ENCODE measurements around the gene NBEA. TPM values are rescaled to one million over a fixed set of nuclear protein-coding genes. Genes with fewer than 3 reads are reported as not detected.

NBEA gene
- total RNA-seq, 5 donors from 2014 or later (not counting 1 experiment from before 2014, with no cell fraction given) = 1.3 to 8.7 (median 3.7) TPM

GRCh38 chr13:35349052-35349451, 407.0 kb downstream of the NBEA start:
- Mint-ChIP-seq H3K9me3 (no peaks in the 10 kb centered on the region), H3K27me3 (no peaks in the 10 kb centered on the region), H3K36me3 (no peaks in the 10 kb centered on the region), H3K4me3 (no peak overlapping the region), H3K4me1 (no peaks in the 10 kb centered on the region), H3K27ac (no peak overlapping the region)
- Histone ChIP-seq H3K27me3 (replicated peaks in 1 of 2; ENCODE audit: control insufficient read depth in 2 of 2, extremely low read depth in 1 of 2, insufficient read depth in 2 of 2, low read length in 1 of 2) (no peaks in the 10 kb centered on the region), H3K27ac (ENCODE audit: low read length) (no peak overlapping the region), H3K4me1 (ENCODE audit: control insufficient read depth in 1 of 2, extremely low read depth in 1 of 2, insufficient read depth in 2 of 2, low read length in 2 of 2) (no peaks in the 10 kb centered on the region), H3K4me3 (ENCODE audit: control insufficient read depth in 1 of 2, extremely low read depth in 1 of 2, low read length in 1 of 2) (no peak overlapping the region), H3K9me3 (no peaks in the 10 kb centered on the region), H3K36me3 (ENCODE audit: control insufficient read depth in 2 of 2, extremely low read depth in 1 of 2, insufficient read depth in 1 of 2, low read length in 1 of 2) (no peaks in the 10 kb centered on the region)
- ATAC-seq (replicated peaks in 1 of 4) = no peak
- ChIA-PET POLR2A (no interaction called here), CTCF (no interaction called here)
- WGBS (ENCODE audit: insufficient coverage) = no CpG with 5 or more reads among the region's 2 CpGs
- DNase-seq = no peak

GRCh38 chr13:35349673-35350278, 407.7 kb downstream of the NBEA start:
- no peak overlapping the region for H3K27ac ChIP-seq (ENCODE audit: low read length)
- H3K4me3 Mint-ChIP-seq = no peak overlapping the region
- 80% methylated on average over 2 of the region's 5 CpGs for WGBS (ENCODE audit: insufficient coverage)
- no peak for ATAC-seq (replicated peaks in 1 of 4)
- ChIA-PET POLR2A (no interaction called here), CTCF (no interaction called here)
- no peaks in the 10 kb centered on the region for H3K9me3 ChIP-seq
- H3K4me1 Mint-ChIP-seq = no peaks in the 10 kb centered on the region
- DNase-seq = no peak
- H3K4me3 ChIP-seq (ENCODE audit: control insufficient read depth in 1 of 2, extremely low read depth in 1 of 2, low read length in 1 of 2) = no peak overlapping the region
- H3K4me1 ChIP-seq (ENCODE audit: control insufficient read depth in 1 of 2, extremely low read depth in 1 of 2, insufficient read depth in 2 of 2, low read length in 2 of 2) = no peaks in the 10 kb centered on the region
- no peaks in the 10 kb centered on the region for H3K36me3 ChIP-seq (ENCODE audit: control insufficient read depth in 2 of 2, extremely low read depth in 1 of 2, insufficient read depth in 1 of 2, low read length in 1 of 2)
- H3K27me3 ChIP-seq (replicated peaks in 1 of 2; ENCODE audit: control insufficient read depth in 2 of 2, extremely low read depth in 1 of 2, insufficient read depth in 2 of 2, low read length in 1 of 2) = no peaks in the 10 kb centered on the region
- no peaks in the 10 kb centered on the region for H3K27me3 Mint-ChIP-seq
- H3K36me3 Mint-ChIP-seq = no peaks in the 10 kb centered on the region
- H3K27ac Mint-ChIP-seq = no peak overlapping the region
- H3K9me3 Mint-ChIP-seq = no peaks in the 10 kb centered on the region

GRCh38 chr13:35354285-35354684, 412.2 kb downstream of the NBEA start:
- Mint-ChIP-seq H3K4me3 (no peak overlapping the region), H3K36me3 (no peaks in the 10 kb centered on the region), H3K9me3 (peaks cover 2 to 3% (median 3%) of the 10 kb centered on the region in 3 donors), H3K27ac (no peak overlapping the region), H3K27me3 (no peaks in the 10 kb centered on the region), H3K4me1 (no peaks in the 10 kb centered on the region)
- WGBS (ENCODE audit: insufficient coverage) = 88% methylated on average over 1 of the region's 2 CpGs
- Histone ChIP-seq H3K9me3 (no peaks in the 10 kb centered on the region), H3K36me3 (ENCODE audit: control insufficient read depth in 2 of 2, extremely low read depth in 1 of 2, insufficient read depth in 1 of 2, low read length in 1 of 2) (no peaks in the 10 kb centered on the region), H3K27ac (ENCODE audit: low read length) (no peak overlapping the region), H3K4me1 (ENCODE audit: control insufficient read depth in 1 of 2, extremely low read depth in 1 of 2, insufficient read depth in 2 of 2, low read length in 2 of 2) (no peaks in the 10 kb centered on the region), H3K27me3 (replicated peaks in 1 of 2; ENCODE audit: control insufficient read depth in 2 of 2, extremely low read depth in 1 of 2, insufficient read depth in 2 of 2, low read length in 1 of 2) (no peaks in the 10 kb centered on the region), H3K4me3 (ENCODE audit: control insufficient read depth in 1 of 2, extremely low read depth in 1 of 2, low read length in 1 of 2) (no peak overlapping the region)
- ATAC-seq (replicated peaks in 1 of 4) = no peak
- ChIA-PET POLR2A (no interaction called here), CTCF (no interaction called here)
- no peak for DNase-seq

GRCh38 chr13:35354882-35355281, 412.8 kb downstream of the NBEA start:
- H3K9me3 Mint-ChIP-seq = peaks cover 2 to 4% (median 3%) of the 10 kb centered on the region in 3 donors
- no CpG with 5 or more reads among the region's 1 CpG for WGBS (ENCODE audit: insufficient coverage)
- Histone ChIP-seq H3K4me3 (ENCODE audit: control insufficient read depth in 1 of 2, extremely low read depth in 1 of 2, low read length in 1 of 2) (no peak overlapping the region), H3K36me3 (ENCODE audit: control insufficient read depth in 2 of 2, extremely low read depth in 1 of 2, insufficient read depth in 1 of 2, low read length in 1 of 2) (no peaks in the 10 kb centered on the region), H3K27me3 (replicated peaks in 1 of 2; ENCODE audit: control insufficient read depth in 2 of 2, extremely low read depth in 1 of 2, insufficient read depth in 2 of 2, low read length in 1 of 2) (no peaks in the 10 kb centered on the region), H3K4me1 (ENCODE audit: control insufficient read depth in 1 of 2, extremely low read depth in 1 of 2, insufficient read depth in 2 of 2, low read length in 2 of 2) (no peaks in the 10 kb centered on the region), H3K9me3 (no peaks in the 10 kb centered on the region), H3K27ac (ENCODE audit: low read length) (no peak overlapping the region)
- H3K27ac Mint-ChIP-seq = no peak overlapping the region
- ChIA-PET CTCF (no interaction called here), POLR2A (no interaction called here)
- DNase-seq = no peak
- no peaks in the 10 kb centered on the region for H3K36me3 Mint-ChIP-seq
- no peaks in the 10 kb centered on the region for H3K4me1 Mint-ChIP-seq
- no peak for ATAC-seq (replicated peaks in 1 of 4)
- H3K4me3 Mint-ChIP-seq = no peak overlapping the region
- no peaks in the 10 kb centered on the region for H3K27me3 Mint-ChIP-seq

GRCh38 chr13:35356572-35356971, 414.5 kb downstream of the NBEA start:
- Histone ChIP-seq H3K9me3 (no peaks in the 10 kb centered on the region), H3K36me3 (ENCODE audit: control insufficient read depth in 2 of 2, extremely low read depth in 1 of 2, insufficient read depth in 1 of 2, low read length in 1 of 2) (no peaks in the 10 kb centered on the region), H3K27ac (ENCODE audit: low read length) (no peak overlapping the region), H3K4me3 (ENCODE audit: control insufficient read depth in 1 of 2, extremely low read depth in 1 of 2, low read length in 1 of 2) (no peak overlapping the region), H3K27me3 (replicated peaks in 1 of 2; ENCODE audit: control insufficient read depth in 2 of 2, extremely low read depth in 1 of 2, insufficient read depth in 2 of 2, low read length in 1 of 2) (no peaks in the 10 kb centered on the region), H3K4me1 (ENCODE audit: control insufficient read depth in 1 of 2, extremely low read depth in 1 of 2, insufficient read depth in 2 of 2, low read length in 2 of 2) (no peaks in the 10 kb centered on the region)
- Mint-ChIP-seq H3K4me3 (no peak overlapping the region), H3K27ac (no peak overlapping the region), H3K4me1 (no peaks in the 10 kb centered on the region), H3K36me3 (no peaks in the 10 kb centered on the region), H3K9me3 (peaks cover 2 to 4% (median 3%) of the 10 kb centered on the region in 3 donors), H3K27me3 (no peaks in the 10 kb centered on the region)
- DNase-seq (peak in 1 of 35 experiments; percentile 1), ATAC-seq (replicated peaks in 1 of 4) (no peak)
- WGBS (ENCODE audit: insufficient coverage) = 38% methylated on average over 1 of the region's 2 CpGs
- CTCF ChIA-PET = no interaction called here
- POLR2A ChIA-PET = no interaction called here

GRCh38 chr13:35365883-35366282, 423.8 kb downstream of the NBEA start:
- Histone ChIP-seq H3K4me3 (ENCODE audit: control insufficient read depth in 1 of 2, extremely low read depth in 1 of 2, low read length in 1 of 2) (no peak overlapping the region), H3K27me3 (replicated peaks in 1 of 2; ENCODE audit: control insufficient read depth in 2 of 2, extremely low read depth in 1 of 2, insufficient read depth in 2 of 2, low read length in 1 of 2) (no peaks in the 10 kb centered on the region), H3K4me1 (ENCODE audit: control insufficient read depth in 1 of 2, extremely low read depth in 1 of 2, insufficient read depth in 2 of 2, low read length in 2 of 2) (no peaks in the 10 kb centered on the region), H3K9me3 (peaks cover 2% of the 10 kb centered on the region), H3K36me3 (ENCODE audit: control insufficient read depth in 2 of 2, extremely low read depth in 1 of 2, insufficient read depth in 1 of 2, low read length in 1 of 2) (no peaks in the 10 kb centered on the region), H3K27ac (ENCODE audit: low read length) (no peak overlapping the region)
- no peak overlapping the region for H3K27ac Mint-ChIP-seq
- CTCF ChIA-PET = no interaction called here
- H3K9me3 Mint-ChIP-seq = peaks cover 11 to 21% (median 14%) of the 10 kb centered on the region in 3 donors
- POLR2A ChIA-PET = no interaction called here
- H3K4me3 Mint-ChIP-seq = no peak overlapping the region
- H3K27me3 Mint-ChIP-seq = no peaks in the 10 kb centered on the region
- ATAC-seq (replicated peaks in 1 of 4) (no peak), DNase-seq (no peak)
- H3K36me3 Mint-ChIP-seq = no peaks in the 10 kb centered on the region
- WGBS (ENCODE audit: insufficient coverage) = no CpG with 5 or more reads among the region's 1 CpG
- no peaks in the 10 kb centered on the region for H3K4me1 Mint-ChIP-seq

GRCh38 chr13:35367586-35367985, 425.5 kb downstream of the NBEA start:
- no peak for ATAC-seq (replicated peaks in 1 of 4)
- no peaks in the 10 kb centered on the region for H3K36me3 ChIP-seq (ENCODE audit: control insufficient read depth in 2 of 2, extremely low read depth in 1 of 2, insufficient read depth in 1 of 2, low read length in 1 of 2)
- no peak overlapping the region for H3K4me3 ChIP-seq (ENCODE audit: control insufficient read depth in 1 of 2, extremely low read depth in 1 of 2, low read length in 1 of 2)
- ChIA-PET POLR2A (interaction anchor here in 1 of 2 donors (0.6 kb wide), 1 partner anchor 1284 kb away, joined by 3 read pairs; no protein-coding TSS in a partner anchor), CTCF (no interaction called here)
- H3K27ac ChIP-seq (ENCODE audit: low read length) = no peak overlapping the region
- Mint-ChIP-seq H3K27ac (no peak overlapping the region), H3K36me3 (no peaks in the 10 kb centered on the region), H3K4me3 (no peak overlapping the region), H3K27me3 (no peaks in the 10 kb centered on the region), H3K9me3 (peaks cover 24 to 33% (median 24%) of the 10 kb centered on the region in 3 donors), H3K4me1 (no peaks in the 10 kb centered on the region)
- peaks cover 2% of the 10 kb centered on the region for H3K9me3 ChIP-seq
- H3K27me3 ChIP-seq (replicated peaks in 1 of 2; ENCODE audit: control insufficient read depth in 2 of 2, extremely low read depth in 1 of 2, insufficient read depth in 2 of 2, low read length in 1 of 2) = no peaks in the 10 kb centered on the region
- no peak for DNase-seq
- no peaks in the 10 kb centered on the region for H3K4me1 ChIP-seq (ENCODE audit: control insufficient read depth in 1 of 2, extremely low read depth in 1 of 2, insufficient read depth in 2 of 2, low read length in 2 of 2)
- WGBS (ENCODE audit: insufficient coverage) = no CpG with 5 or more reads among the region's 2 CpGs
